H9 (cell line): ENCODE results near the gene SP6. TPM values are rescaled to one million over a fixed set of nuclear protein-coding genes. Genes with fewer than 3 reads are reported as not detected.
A peak's percentile ranks its signal among the peaks of the same experiment; 100 is the strongest.

Experiments used
- DNase-seq: peaks from one replicate; pipeline ENCODE4 v3.0.0-alpha.2; 2017
- H2AFZ ChIP-seq: one replicate; pipeline ENCODE4 v1.6.1; 2013; ENCODE audit warnings: mild to moderate bottlenecking, low read length, control low read depth, moderate library complexity
- H2AK5ac ChIP-seq: 2 replicates; pipeline ENCODE4 v1.6.1; 2013; ENCODE audit warnings: low read length, control low read depth, mixed read lengths; ENCODE audit not compliant: insufficient read length
- H2BK120ac ChIP-seq: one replicate; pipeline ENCODE4 v1.6.1; 2013; ENCODE audit warnings: low read depth, mild to moderate bottlenecking, low read length, control low read depth, inconsistent platforms; ENCODE audit not compliant: poor library complexity, severe bottlenecking
- H2BK12ac ChIP-seq: 2 replicates; pipeline ENCODE4 v1.6.1; 2013; ENCODE audit warnings: low read length, control low read depth, mixed read lengths, low read depth; ENCODE audit not compliant: insufficient read length
- H2BK15ac ChIP-seq: 2 replicates; pipeline ENCODE4 v1.6.1; 2013; ENCODE audit warnings: low read depth, low read length, control low read depth
- H2BK20ac ChIP-seq: one replicate; pipeline ENCODE4 v1.6.1; 2013; ENCODE audit warnings: low read depth, mild to moderate bottlenecking, low read length, control low read depth, inconsistent platforms; ENCODE audit not compliant: poor library complexity, severe bottlenecking
- H2BK5ac ChIP-seq: 2 replicates; pipeline ENCODE4 v1.6.1; 2013; ENCODE audit warnings: low read length, control low read depth, mixed read lengths; ENCODE audit not compliant: insufficient read length
- H3K14ac ChIP-seq: 2 replicates; pipeline ENCODE4 v1.6.1; 2013; ENCODE audit warnings: low read length, control low read depth; ENCODE audit not compliant: insufficient read depth
- H3K18ac ChIP-seq: 2 replicates; pipeline ENCODE4 v1.6.1; 2013; ENCODE audit warnings: low read depth, mild to moderate bottlenecking, mixed read lengths, low read length, control low read depth; ENCODE audit not compliant: insufficient read length
- H3K23ac ChIP-seq: 2 replicates; pipeline ENCODE4 v1.6.1; 2013; ENCODE audit warnings: low read length, control low read depth, mixed read lengths, low read depth; ENCODE audit not compliant: insufficient read length
- H3K23me2 ChIP-seq: 2 replicates; pipeline ENCODE4 v1.6.1; 2013; ENCODE audit warnings: low read depth, mild to moderate bottlenecking, mixed read lengths, low read length, control low read depth; ENCODE audit not compliant: insufficient read length, poor library complexity, severe bottlenecking
- H3K27ac ChIP-seq: 2 replicates; pipeline ENCODE4 v1.5.1; 2013; ENCODE audit warnings: low read length, control low read depth, mixed read lengths, low read depth; ENCODE audit not compliant: insufficient read length
- H3K27me3 ChIP-seq: 2 replicates; pipeline ENCODE4 v1.6.1; 2013; ENCODE audit warnings: low read length, control low read depth, inconsistent platforms; ENCODE audit not compliant: insufficient read depth
- H3K4ac ChIP-seq: 2 replicates; pipeline ENCODE4 v1.6.1; 2013; ENCODE audit warnings: low read depth, mild to moderate bottlenecking, control low read depth, inconsistent platforms, low read length, moderate library complexity
- H3K4me1 ChIP-seq: 2 replicates; pipeline ENCODE4 v1.6.1; 2013; ENCODE audit warnings: low read length, control low read depth, inconsistent platforms; ENCODE audit not compliant: insufficient read depth
- H3K4me2 ChIP-seq: 2 replicates; pipeline ENCODE4 v1.6.1; 2013; ENCODE audit warnings: low read length, control low read depth, mixed read lengths; ENCODE audit not compliant: insufficient read length, insufficient read depth
- H3K56ac ChIP-seq: 2 replicates; pipeline ENCODE4 v1.6.1; 2013; ENCODE audit warnings: low read depth, mild to moderate bottlenecking, mixed read lengths, low read length, control low read depth; ENCODE audit not compliant: insufficient read length
- H3K79me1 ChIP-seq: 2 replicates; pipeline ENCODE4 v1.6.1; 2013; ENCODE audit warnings: low read depth, mild to moderate bottlenecking, moderate library complexity, low read length, control low read depth, inconsistent platforms; ENCODE audit not compliant: insufficient read depth, poor library complexity, severe bottlenecking
- H3K79me2 ChIP-seq: 2 replicates; pipeline ENCODE4 v1.6.1; 2013; ENCODE audit warnings: low read length, control low read depth, inconsistent platforms; ENCODE audit not compliant: insufficient read depth
- H3K9ac ChIP-seq: 2 replicates; pipeline ENCODE4 v1.6.1; 2013; ENCODE audit warnings: low read length, control low read depth, mixed read lengths; ENCODE audit not compliant: insufficient read length; ENCODE audit errors: extremely low read depth
- H3K9me3 ChIP-seq: one replicate; pipeline ENCODE4 v1.6.1; 2013; ENCODE audit warnings: low read depth, low read length, inconsistent platforms; ENCODE audit not compliant: control insufficient read depth
- H3T11ph ChIP-seq: one replicate; pipeline ENCODE4 v1.6.1; 2013; ENCODE audit warnings: mild to moderate bottlenecking, low read length, control low read depth, inconsistent platforms
- H4K20me1 ChIP-seq: one replicate; pipeline ENCODE4 v1.6.1; 2013; ENCODE audit not compliant: control insufficient read depth, insufficient read length, insufficient read depth
- H4K5ac ChIP-seq: 2 replicates; pipeline ENCODE4 v1.6.1; 2013; ENCODE audit warnings: low read depth, mild to moderate bottlenecking, mixed read lengths, low read length, control low read depth; ENCODE audit not compliant: insufficient read length
- H4K8ac ChIP-seq: replicated peaks from 2 replicates; pipeline ENCODE4 v1.6.1; 2013; ENCODE audit warnings: low read length, control low read depth, mixed read lengths, low read depth; ENCODE audit not compliant: insufficient read length
- H4K91ac ChIP-seq: 2 replicates; pipeline ENCODE4 v1.6.1; 2013; ENCODE audit warnings: low read depth, mild to moderate bottlenecking, moderate library complexity, mixed read lengths, low read length, control low read depth; ENCODE audit not compliant: insufficient read length
- H3K27ac Mint-ChIP-seq, 3 experiments: 2 replicates in 2 of 3; 3 replicates in 1 of 3; pipeline ENCODE4 v1.8.0; 2020 to 2021; ENCODE audit warnings: mixed read lengths in 3 of 3, mild to moderate bottlenecking in 1 of 3, moderate library complexity in 1 of 3
- H3K27me3 Mint-ChIP-seq: 2 replicates; pipeline ENCODE4 v1.8.0; 2021; ENCODE audit warnings: low read depth, mild to moderate bottlenecking, moderate library complexity, mixed read lengths
- H3K36me3 Mint-ChIP-seq, 3 experiments: 2 replicates in 2 of 3; 3 replicates in 1 of 3; pipeline ENCODE4 v1.8.0; 2020 to 2021; ENCODE audit warnings: low read depth in 3 of 3, mixed read lengths in 3 of 3; ENCODE audit not compliant: insufficient read depth in 1 of 3
- H3K4me1 Mint-ChIP-seq, 2 experiments: 2 replicates each; pipeline ENCODE4 v1.8.0; 2020; ENCODE audit warnings: mixed read lengths in 2 of 2
- H3K4me3 Mint-ChIP-seq, 2 experiments: 2 replicates in 1 of 2; 3 replicates in 1 of 2; pipeline ENCODE4 v1.8.0; 2020 to 2021; ENCODE audit warnings: mild to moderate bottlenecking in 2 of 2, mixed read lengths in 2 of 2, moderate library complexity in 1 of 2
- H3K9me3 Mint-ChIP-seq, 2 experiments: 2 replicates in 1 of 2; 3 replicates in 1 of 2; pipeline ENCODE4 v1.8.0; 2020; ENCODE audit warnings: mild to moderate bottlenecking in 2 of 2, mixed read lengths in 2 of 2, moderate library complexity in 1 of 2
- WGBS: extraction: QIAGEN DNeasy Blood & Tissue Kit; methylation state at CpG from one replicate; pipeline ENCODE4 v1.1.7; 2013; ENCODE audit warnings: missing lambda C conversion rate, low lambda C conversion rate, mixed read lengths; ENCODE audit not compliant: insufficient read length; ENCODE audit errors: extremely low coverage; 5-methylcytosine and 5-hydroxymethylcytosine counted together
- total RNA-seq: library from RNA; stranded (reverse); gene quantifications from 2 replicates; pipeline ENCODE4 v1.2.1, GENCODE V29; 2021
- TF ChIP-seq, protein P1 (sequence below): fragments of 200-600 bp; sonication (generic); conservative IDR thresholded peaks from 3 replicates; pipeline ENCODE4 v1.8.0; 2021; ENCODE audit warnings: antibody characterized with exemption, mild to moderate bottlenecking

Gene SP6
- total RNA-seq, 1 experiment from 2014 or later: 0.90 TPM

GRCh38 chr17:47806026-47806912, 44.7 kb downstream of the SP6 start:
- TF ChIP-seq, protein P1, sequence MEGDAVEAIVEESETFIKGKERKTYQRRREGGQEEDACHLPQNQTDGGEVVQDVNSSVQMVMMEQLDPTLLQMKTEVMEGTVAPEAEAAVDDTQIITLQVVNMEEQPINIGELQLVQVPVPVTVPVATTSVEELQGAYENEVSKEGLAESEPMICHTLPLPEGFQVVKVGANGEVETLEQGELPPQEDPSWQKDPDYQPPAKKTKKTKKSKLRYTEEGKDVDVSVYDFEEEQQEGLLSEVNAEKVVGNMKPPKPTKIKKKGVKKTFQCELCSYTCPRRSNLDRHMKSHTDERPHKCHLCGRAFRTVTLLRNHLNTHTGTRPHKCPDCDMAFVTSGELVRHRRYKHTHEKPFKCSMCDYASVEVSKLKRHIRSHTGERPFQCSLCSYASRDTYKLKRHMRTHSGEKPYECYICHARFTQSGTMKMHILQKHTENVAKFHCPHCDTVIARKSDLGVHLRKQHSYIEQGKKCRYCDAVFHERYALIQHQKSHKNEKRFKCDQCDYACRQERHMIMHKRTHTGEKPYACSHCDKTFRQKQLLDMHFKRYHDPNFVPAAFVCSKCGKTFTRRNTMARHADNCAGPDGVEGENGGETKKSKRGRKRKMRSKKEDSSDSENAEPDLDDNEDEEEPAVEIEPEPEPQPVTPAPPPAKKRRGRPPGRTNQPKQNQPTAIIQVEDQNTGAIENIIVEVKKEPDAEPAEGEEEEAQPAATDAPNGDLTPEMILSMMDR: no peak
- H4K91ac ChIP-seq: no peak overlapping the region
- no peak overlapping the region for H2BK120ac ChIP-seq
- H3K23ac ChIP-seq: no peak overlapping the region
- no peak overlapping the region for H2AK5ac ChIP-seq
- no peak overlapping the region for H3K27ac ChIP-seq
- no peak overlapping the region for H2BK5ac ChIP-seq
- no peak overlapping the region for H2BK20ac ChIP-seq
- no peak overlapping the region for H2BK15ac ChIP-seq
- Mint-ChIP-seq H3K9me3 (no peaks in the 10 kb centered on the region), H3K27me3 (peaks cover 4% of the 10 kb centered on the region), H3K36me3 (peaks cover 0 to 17% (median 4%) of the 10 kb centered on the region in 3 experiments; a peak in 5 of 7 replicates), H3K4me1 (peaks cover 6 to 7% of the 10 kb centered on the region in 2 experiments; a peak in 3 of 4 replicates), H3K27ac (peak overlapping the region in 2 of 3 experiments; percentile 23; a peak in 1 of 7 replicates), H3K4me3 (no peak overlapping the region)
- H3K14ac ChIP-seq: no peak overlapping the region
- H3T11ph ChIP-seq: no peak overlapping the region
- H3K56ac ChIP-seq: no peak overlapping the region
- no peaks in the 10 kb centered on the region for H3K23me2 ChIP-seq
- H3K9me3 ChIP-seq: no peaks in the 10 kb centered on the region
- H3K18ac ChIP-seq: no peak overlapping the region
- H3K27me3 ChIP-seq: no peaks in the 10 kb centered on the region; the same call in 1 of the 2 replicates
- WGBS: no CpG with 5 or more reads among the region's 16 CpGs
- H3K9ac ChIP-seq: no peak overlapping the region
- H3K79me1 ChIP-seq: no peaks in the 10 kb centered on the region
- H3K4me2 ChIP-seq: no peak overlapping the region
- H4K5ac ChIP-seq: no peak overlapping the region
- peak; percentile 17 for DNase-seq
- H3K4me1 ChIP-seq: no peaks in the 10 kb centered on the region
- H2BK12ac ChIP-seq: no peak overlapping the region
- no peak overlapping the region for H3K4ac ChIP-seq
- H3K79me2 ChIP-seq: no peaks in the 10 kb centered on the region
- no peak overlapping the region for H4K8ac ChIP-seq
- H2AFZ ChIP-seq: no peak overlapping the region
- no peaks in the 10 kb centered on the region for H4K20me1 ChIP-seq
